Fibroblast of pulmonary artery (primary cell): ENCODE data around the gene GTSE1.
A peak's percentile ranks its signal among the peaks of the same experiment; 100 is the strongest.

ENCODE experiments used
- DNase-seq: peaks from one replicate; pipeline ENCODE4 v3.0.0-alpha.2; 2010; ENCODE audit warnings: low read depth
- H3K4me3 ChIP-seq: replicated peaks from 2 replicates; pipeline ENCODE4 v1.5.1; 2011; ENCODE audit warnings: low read depth, mild to moderate bottlenecking, control low read depth, low read length, moderate library complexity
- TF ChIP-seq, protein P1 (sequence below): IDR thresholded peaks from 2 replicates; pipeline ENCODE4 v1.5.1; 2011; ENCODE audit warnings: mild to moderate bottlenecking, control low read depth, low read length, inconsistent platforms; ENCODE audit errors: missing control alignments

The GTSE1 gene

DNA sequence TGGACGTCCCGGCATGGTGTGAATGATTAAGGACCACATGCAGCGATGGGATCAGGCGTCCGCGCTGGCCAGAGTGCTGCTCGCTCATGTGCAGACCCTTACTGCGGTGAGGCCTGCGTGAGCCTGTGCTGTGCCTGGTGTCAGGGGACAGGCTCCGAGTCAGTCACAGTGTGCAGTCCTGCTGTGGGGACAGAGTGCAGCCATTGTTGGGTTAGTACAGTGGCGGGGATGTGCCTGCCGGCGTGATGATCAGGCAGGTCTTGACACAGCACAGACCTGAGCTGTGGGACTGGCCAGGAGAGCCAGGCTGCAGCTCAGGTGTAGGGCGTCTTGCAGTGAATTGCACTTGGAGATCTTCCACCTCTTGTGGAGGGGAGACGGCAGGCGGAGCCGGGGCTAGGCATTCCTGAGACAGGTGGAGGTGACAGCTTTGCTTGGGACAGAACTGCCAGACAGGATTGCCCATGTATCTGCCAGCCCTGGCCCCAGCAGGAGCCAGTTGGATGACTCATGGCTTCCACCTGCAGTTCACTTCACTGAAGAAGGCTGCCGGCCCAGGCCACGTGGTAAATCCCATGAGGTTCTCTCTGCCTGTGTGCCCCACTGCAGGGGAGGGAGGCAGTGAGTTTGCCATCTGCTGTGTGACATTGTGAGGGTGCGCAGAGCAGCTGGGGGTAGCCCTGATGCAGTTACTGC, 56.2 kb downstream of the GTSE1 start:
- TF ChIP-seq, protein P1, sequence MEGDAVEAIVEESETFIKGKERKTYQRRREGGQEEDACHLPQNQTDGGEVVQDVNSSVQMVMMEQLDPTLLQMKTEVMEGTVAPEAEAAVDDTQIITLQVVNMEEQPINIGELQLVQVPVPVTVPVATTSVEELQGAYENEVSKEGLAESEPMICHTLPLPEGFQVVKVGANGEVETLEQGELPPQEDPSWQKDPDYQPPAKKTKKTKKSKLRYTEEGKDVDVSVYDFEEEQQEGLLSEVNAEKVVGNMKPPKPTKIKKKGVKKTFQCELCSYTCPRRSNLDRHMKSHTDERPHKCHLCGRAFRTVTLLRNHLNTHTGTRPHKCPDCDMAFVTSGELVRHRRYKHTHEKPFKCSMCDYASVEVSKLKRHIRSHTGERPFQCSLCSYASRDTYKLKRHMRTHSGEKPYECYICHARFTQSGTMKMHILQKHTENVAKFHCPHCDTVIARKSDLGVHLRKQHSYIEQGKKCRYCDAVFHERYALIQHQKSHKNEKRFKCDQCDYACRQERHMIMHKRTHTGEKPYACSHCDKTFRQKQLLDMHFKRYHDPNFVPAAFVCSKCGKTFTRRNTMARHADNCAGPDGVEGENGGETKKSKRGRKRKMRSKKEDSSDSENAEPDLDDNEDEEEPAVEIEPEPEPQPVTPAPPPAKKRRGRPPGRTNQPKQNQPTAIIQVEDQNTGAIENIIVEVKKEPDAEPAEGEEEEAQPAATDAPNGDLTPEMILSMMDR, result no peak
- H3K4me3 ChIP-seq, result no peak overlapping the region
- DNase-seq, result peak; percentile 11

DNA sequence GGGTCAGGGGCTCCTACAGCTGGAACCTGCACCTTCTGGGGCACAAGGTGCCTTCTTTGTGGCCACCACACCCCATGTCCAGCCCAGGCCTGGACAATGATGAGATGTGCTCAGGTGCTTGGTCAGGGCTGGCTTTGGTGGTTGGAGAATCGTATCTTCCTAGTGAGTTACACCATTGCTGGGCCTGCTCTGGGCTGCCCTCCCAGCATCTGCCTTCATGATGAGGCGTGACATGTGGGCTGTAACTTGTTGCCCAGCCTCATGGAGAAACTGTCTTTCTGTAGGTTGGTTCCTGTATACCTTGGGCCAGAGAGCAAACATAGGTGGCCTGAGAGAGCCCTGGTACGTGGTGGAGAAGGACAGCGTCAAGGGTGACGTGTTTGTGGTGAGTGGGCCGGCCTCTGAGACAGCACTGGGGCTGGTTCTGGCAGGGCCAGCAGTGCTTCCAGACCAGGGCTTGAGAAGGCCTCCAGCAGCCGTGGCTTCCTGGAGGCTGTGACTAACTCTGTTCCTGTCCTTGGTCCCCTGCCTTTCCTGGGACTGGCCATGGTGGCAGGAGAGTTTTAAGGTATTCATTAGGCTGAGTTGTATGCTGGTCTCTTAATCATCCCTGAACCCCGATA, 56.9 kb downstream of the GTSE1 start:
- TF ChIP-seq, protein P1, result no peak
- H3K4me3 ChIP-seq, result no peak overlapping the region
- no peak for DNase-seq

DNA sequence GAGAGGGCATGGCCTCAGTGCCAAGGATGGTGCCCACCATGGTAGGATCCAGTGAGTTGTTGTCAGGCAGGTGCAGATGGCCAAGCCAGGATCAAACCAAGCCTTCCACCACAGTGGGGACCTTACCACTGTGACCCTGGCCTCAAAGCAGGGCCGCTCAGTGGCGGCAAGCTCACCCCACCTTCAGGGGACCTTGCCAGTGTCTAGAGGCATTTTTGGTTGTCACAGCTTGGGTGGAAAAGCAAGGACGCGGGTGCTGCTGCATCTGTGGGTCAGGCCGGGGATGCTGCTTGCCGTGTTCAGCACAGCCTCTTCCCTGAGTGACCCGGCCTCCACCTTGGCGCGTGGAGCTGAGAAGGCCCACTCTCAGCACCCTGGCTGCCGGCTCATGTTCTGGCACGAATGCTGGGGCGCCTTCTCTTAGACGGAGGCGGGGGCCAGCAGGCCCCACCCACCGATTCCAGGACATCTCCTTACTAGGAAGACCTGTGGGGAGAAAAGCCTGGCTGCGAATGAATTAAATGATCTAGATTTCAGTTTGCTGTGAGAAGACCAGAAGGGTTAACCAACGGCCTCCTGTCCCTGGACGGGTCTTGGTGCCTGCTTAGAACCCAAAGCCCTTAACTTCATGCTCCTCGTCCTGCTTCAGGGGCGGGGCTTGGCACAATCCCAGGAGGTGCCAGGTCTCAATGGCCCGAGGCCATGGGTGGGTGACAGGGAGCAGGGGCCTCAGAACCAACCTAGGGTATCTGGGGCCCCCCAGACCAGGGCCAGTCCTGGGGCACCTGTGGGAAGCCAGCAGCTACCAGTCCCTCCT, 57.7 kb downstream of the GTSE1 start:
- TF ChIP-seq, protein P1, result no peak
- DNase-seq, result no peak
- no peak overlapping the region for H3K4me3 ChIP-seq

DNA sequence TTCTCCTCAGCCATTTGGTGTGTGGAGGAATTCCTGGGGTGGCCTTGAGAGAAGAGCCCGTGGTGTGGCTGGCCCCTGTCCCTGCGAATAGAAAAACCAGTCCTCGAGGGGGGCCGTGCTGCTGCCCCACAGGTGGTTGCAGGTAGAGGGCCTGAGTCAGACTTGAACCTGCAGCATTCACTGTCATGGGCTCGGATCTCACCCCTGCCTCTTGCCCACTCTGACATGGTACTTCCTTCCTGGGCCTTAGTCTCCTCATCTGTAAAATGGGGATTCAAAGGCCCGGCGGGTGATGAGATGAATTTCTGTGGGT, 58.3 kb downstream of the GTSE1 start:
- TF ChIP-seq, protein P1, result no peak

DNA sequence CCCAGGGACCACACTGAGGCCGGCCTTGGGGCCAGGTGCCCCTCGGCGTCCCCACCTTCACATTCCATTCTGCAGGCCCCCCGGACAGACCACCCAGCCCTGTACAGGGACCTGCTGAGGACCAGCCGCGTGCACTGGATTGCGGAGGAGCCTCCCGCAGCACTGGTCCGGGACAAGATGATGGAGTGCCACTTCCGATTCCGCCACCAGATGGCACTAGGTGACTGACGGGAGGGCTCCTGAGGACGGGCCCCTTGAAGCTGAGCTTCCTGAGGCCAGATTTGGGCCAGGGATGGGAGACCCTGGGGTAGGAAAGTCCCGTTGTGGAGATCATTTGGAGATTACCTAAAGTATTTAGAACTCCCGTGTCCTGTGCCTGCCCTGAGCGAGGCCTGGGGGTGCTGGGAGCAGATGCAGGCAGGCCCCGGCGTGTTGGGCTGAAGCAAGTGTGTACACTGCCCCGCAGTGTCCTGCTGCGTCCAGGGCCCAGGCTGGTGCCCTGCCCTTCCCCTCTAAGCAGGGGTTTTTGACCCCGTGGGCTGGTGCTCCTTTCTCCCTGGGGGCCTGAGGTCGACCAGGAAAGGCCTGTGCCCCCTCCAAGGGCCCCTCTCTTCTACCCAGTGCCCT, 58.8 kb downstream of the GTSE1 start:
- TF ChIP-seq, protein P1, result peak; percentile 78
- peak; percentile 69 for DNase-seq
- H3K4me3 ChIP-seq, result no peak overlapping the region

More for the DNA sequence above, 58.3 kb downstream of the GTSE1 start:
- H3K4me3 ChIP-seq, result no peak overlapping the region
- DNase-seq, result no peak

DNA sequence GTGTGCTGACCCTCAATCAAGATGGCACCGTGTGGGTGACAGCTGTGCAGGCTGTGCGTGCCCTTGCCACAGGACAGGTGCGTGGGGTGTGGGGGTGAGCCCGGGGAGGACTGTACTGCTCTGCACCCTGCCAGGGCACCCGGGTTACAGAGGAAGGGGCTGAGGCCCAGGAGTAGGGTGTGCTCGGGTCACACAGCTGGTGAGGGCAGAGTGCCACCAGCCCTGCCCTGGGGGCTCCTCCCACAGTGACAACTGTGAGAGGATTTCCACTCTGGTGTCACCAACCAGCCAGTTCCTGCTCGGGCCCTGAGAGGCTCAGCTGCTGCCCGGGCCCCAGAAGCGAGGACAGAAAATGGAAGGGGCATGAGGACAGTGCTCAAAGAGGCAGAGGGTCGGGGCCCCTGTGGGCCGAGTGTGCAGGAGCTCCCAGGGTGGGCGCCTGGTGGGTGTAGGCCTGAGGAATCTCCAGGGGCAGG, 59.4 kb downstream of the GTSE1 start:
- no peak overlapping the region for H3K4me3 ChIP-seq
- TF ChIP-seq, protein P1, result no peak

More for the DNA sequence above, 59.4 kb downstream of the GTSE1 start:
- no peak for DNase-seq
